ENCODE results near the gene MVB12A. TPM values are rescaled to one million over a fixed set of nuclear protein-coding genes. Genes with fewer than 3 reads are reported as not detected.

Gene MVB12A
- total and polyA plus RNA-seq, 10 of the 15 experiments (the other 5 are each of a cell fraction or from before 2014, with no cell fraction given) = 1.2 to 47.6 (median 26.3) TPM

DNA sequence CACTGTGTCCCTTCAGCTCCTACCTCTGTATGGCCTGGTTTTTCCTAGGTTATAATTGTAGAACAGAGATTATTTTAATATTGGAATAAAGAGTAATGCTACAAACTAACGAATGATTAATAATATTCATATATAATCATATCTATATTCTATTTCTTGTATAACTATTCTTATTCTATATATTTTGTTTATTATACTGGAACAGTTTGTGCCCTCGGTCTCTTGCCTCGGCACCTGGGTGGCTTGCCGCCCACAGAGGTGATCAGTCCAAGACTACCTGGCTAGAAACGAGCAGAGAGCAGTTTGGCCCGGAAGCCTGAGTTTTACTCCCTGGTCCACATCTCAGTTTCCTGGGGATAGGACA, 46.6 kb downstream of the MVB12A start:
- intact Hi-C loops (cut with micrococcal nuclease; ENCODE audit: unreplicated experiment) = loop anchor here (1.0 kb wide), 2 partner anchors 71 to 120 kb away; no protein-coding TSS in a partner anchor
- under 1% methylated on average over 6 of the region's 6 CpGs for WGBS (ENCODE audit: insufficient coverage, insufficient replicate concordance, low lambda C conversion rate, missing lambda C conversion rate)

More for the DNA sequence above, 46.6 kb downstream of the MVB12A start:
- DNase-seq (ENCODE audit: low read depth, low spot score) (no peak), ATAC-seq (no peak), FAIRE-seq (no peak)
- Histone ChIP-seq H3K4me1 (ENCODE audit: control insufficient read depth, insufficient read depth, low read length) (peaks cover 22% of the 10 kb centered on the region), H3K4me2 (ENCODE audit: control insufficient read depth, insufficient read depth) (no peak overlapping the region), H3K79me2 (ENCODE audit: control insufficient read depth, insufficient read depth, low read length) (no peaks in the 10 kb centered on the region), H3K27me3 (replicated peaks in 1 of 2; ENCODE audit: control insufficient read depth in 2 of 2, insufficient read depth in 2 of 2, low read length in 1 of 2) (no peaks in the 10 kb centered on the region), H4K20me1 (ENCODE audit: control insufficient read depth, insufficient read depth) (no peaks in the 10 kb centered on the region), H3K36me3 (ENCODE audit: control insufficient read depth in 2 of 2, insufficient read depth in 2 of 2, low read length in 1 of 2) (no peaks in the 10 kb centered on the region), H2AFZ (ENCODE audit: control insufficient read depth, low read depth, low read length) (no peak overlapping the region), H3K9ac (ENCODE audit: control insufficient read depth, insufficient read depth, low read length) (no peak overlapping the region), H3K4me3 (no peak overlapping the region), H3K9me3 (replicated peaks; ENCODE audit: control insufficient read depth, insufficient read depth, low read length) (no peaks in the 10 kb centered on the region), H3K27ac (ENCODE audit: control insufficient read depth, insufficient read depth) (no peak overlapping the region)
- TF ChIP-seq CHD4 (IDR thresholded peaks at IDR 0.05) = no peak
- TF ChIP-seq KDM1A (IDR thresholded peaks at IDR 0.05; ENCODE audit: borderline replicate concordance) = no peak
- no peak for TF ChIP-seq FOXM1 (IDR thresholded peaks at IDR 0.05; ENCODE audit: low read depth, low read length)
- no peak for TF ChIP-seq RB1 (IDR thresholded peaks at IDR 0.05; ENCODE audit: borderline replicate concordance)
- no peak for TF ChIP-seq CEBPB (IDR thresholded peaks at IDR 0.05; ENCODE audit: borderline replicate concordance in 1 of 2, low read depth in 2 of 2, low read length in 2 of 2)
- TF ChIP-seq EP300 (IDR thresholded peaks at IDR 0.05; ENCODE audit: borderline replicate concordance in 1 of 2, control insufficient read depth in 1 of 2, low read depth in 2 of 2, low read length in 2 of 2) = no peak
- no peak for TF ChIP-seq NBN (IDR thresholded peaks at IDR 0.05)
- no peak for TF ChIP-seq SRF (IDR thresholded peaks at IDR 0.05; ENCODE audit: low read depth in 2 of 2, low read length in 2 of 2)
- TF ChIP-seq, protein P1, sequence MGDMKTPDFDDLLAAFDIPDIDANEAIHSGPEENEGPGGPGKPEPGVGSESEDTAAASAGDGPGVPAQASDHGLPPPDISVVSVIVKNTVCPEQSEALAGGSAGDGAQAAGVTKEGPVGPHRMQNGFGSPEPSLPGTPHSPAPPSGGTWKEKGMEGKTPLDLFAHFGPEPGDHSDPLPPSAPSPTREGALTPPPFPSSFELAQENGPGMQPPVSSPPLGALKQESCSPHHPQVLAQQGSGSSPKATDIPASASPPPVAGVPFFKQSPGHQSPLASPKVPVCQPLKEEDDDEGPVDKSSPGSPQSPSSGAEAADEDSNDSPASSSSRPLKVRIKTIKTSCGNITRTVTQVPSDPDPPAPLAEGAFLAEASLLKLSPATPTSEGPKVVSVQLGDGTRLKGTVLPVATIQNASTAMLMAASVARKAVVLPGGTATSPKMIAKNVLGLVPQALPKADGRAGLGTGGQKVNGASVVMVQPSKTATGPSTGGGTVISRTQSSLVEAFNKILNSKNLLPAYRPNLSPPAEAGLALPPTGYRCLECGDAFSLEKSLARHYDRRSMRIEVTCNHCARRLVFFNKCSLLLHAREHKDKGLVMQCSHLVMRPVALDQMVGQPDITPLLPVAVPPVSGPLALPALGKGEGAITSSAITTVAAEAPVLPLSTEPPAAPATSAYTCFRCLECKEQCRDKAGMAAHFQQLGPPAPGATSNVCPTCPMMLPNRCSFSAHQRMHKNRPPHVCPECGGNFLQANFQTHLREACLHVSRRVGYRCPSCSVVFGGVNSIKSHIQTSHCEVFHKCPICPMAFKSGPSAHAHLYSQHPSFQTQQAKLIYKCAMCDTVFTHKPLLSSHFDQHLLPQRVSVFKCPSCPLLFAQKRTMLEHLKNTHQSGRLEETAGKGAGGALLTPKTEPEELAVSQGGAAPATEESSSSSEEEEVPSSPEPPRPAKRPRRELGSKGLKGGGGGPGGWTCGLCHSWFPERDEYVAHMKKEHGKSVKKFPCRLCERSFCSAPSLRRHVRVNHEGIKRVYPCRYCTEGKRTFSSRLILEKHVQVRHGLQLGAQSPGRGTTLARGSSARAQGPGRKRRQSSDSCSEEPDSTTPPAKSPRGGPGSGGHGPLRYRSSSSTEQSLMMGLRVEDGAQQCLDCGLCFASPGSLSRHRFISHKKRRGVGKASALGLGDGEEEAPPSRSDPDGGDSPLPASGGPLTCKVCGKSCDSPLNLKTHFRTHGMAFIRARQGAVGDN (IDR thresholded peaks at IDR 0.05) = no peak
- TF ChIP-seq TAF1 (IDR thresholded peaks at IDR 0.05; ENCODE audit: borderline replicate concordance, low read depth, low read length) = no peak
- TF ChIP-seq ZNF384 (IDR thresholded peaks at IDR 0.05; ENCODE audit: borderline replicate concordance, low read depth, low read length) = no peak
- no peak for TF ChIP-seq MEF2A (IDR thresholded peaks at IDR 0.05; ENCODE audit: insufficient read depth, low read depth, low read length)
- no peak for TF ChIP-seq SUPT20H (IDR thresholded peaks at IDR 0.05; ENCODE audit: borderline replicate concordance, control insufficient read depth, low read depth, low read length)
- no TSS peak for BruUV-seq (replicated peaks)
- in situ Hi-C loops (cut with MboI) = loop anchor here (5.0 kb wide), 2 partner anchors 69 to 119 kb away; no protein-coding TSS in a partner anchor
- RAD21 ChIA-PET (ENCODE audit: unreplicated experiment) = interaction anchor here (0.6 to 1.8 kb wide), 5 partner anchors 17 to 65 kb away, joined by 3 to 6 read pairs (median 4); partner anchors contain the start of gene BST2
- SMC1A ChIA-PET (ENCODE audit: uncharacterized antibody, unreplicated experiment) = interaction anchor here (1.0 to 1.1 kb wide), 2 partner anchors 68 to 77 kb away, joined by 3 read pairs; no protein-coding TSS in a partner anchor
- POLR2A ChIA-PET = interaction anchor here (0.7 to 1.5 kb wide), 2 partner anchors 8 to 11 kb away, joined by 3 to 10 read pairs; no protein-coding TSS in a partner anchor
- CTCF ChIA-PET = interaction anchor here (0.6 to 6.0 kb wide), 19 partner anchors 12 to 174 kb away, joined by 3 to 36 read pairs (median 6); partner anchors contain the start of genes BST2, CCDC194, MVB12A and TMEM221
